Peyer's patch (tissue), 4 donors: ENCODE measurements around the gene RNF157.

Experiments
- CTCF ChIP-seq, 6 experiments: fragments of 450-650 bp in 4 of 6; fragments of 200-600 bp in 2 of 6; sonication (generic) in 1 of 6; IDR thresholded peaks; one replicate each; pipeline ENCODE4 v1.5.1; 2017 to 2019; ENCODE audit warnings: antibody characterized with exemption in 6 of 6, mild to moderate bottlenecking in 3 of 6, moderate library complexity in 1 of 6
- POLR2A ChIP-seq, 2 donors: fragments of 450-650 bp; IDR thresholded peaks; one replicate each; pipeline ENCODE4 v1.5.1; 2017; ENCODE audit warnings: antibody characterized with exemption in 2 of 2, mild to moderate bottlenecking in 2 of 2, moderate library complexity in 2 of 2

- TF ChIP-seq CTCF (IDR thresholded peaks at IDR 0.05) (no peak), POLR2A (IDR thresholded peaks at IDR 0.05) (no peak)
Measured at GRCh38 chr17:76223802-76224201, 16.5 kb downstream of the RNF157 start.
